H1 (cell line): ENCODE measurements around the gene ALK. TPM values are rescaled to one million over a fixed set of nuclear protein-coding genes. Genes with fewer than 3 reads are reported as not detected.

Experiments used
- CTCF ChIA-PET: fragments of 300-600 bp; sonication (Branson Sonifier 250); formaldehyde crosslinking; loops from one replicate; lab custom pipeline; 2021; ENCODE audit not compliant: partially characterized antibody; lab: Charles Lee
- POLR2A ChIA-PET: fragments of 300-600 bp; sonication (Branson Sonifier 250); formaldehyde crosslinking; loops from one replicate; lab custom pipeline; 2021; ENCODE audit warnings: inconsistent platforms; ENCODE audit not compliant: partially characterized antibody; lab: Charles Lee
- DNase-seq, 2 experiments: peaks; one replicate each; pipeline versions ENCODE4 v3.0.0 to v3.0.0-alpha.2; 2010 to 2022; ENCODE audit warnings: low spot score in 2 of 2, low read depth in 1 of 2, mixed read lengths in 1 of 2
- FAIRE-seq: peaks from 2 replicates; lab custom pipeline; 2011; peaks lifted over from hg19 to GRCh38; lab: Jason Lieb, UNC
- H2AFZ ChIP-seq: 2 replicates; pipeline ENCODE4 v1.8.1; 2012; ENCODE audit warnings: low read length, inconsistent platforms
- H2AK5ac ChIP-seq: 2 replicates; pipeline ENCODE4 v1.6.1; 2013; ENCODE audit warnings: low read depth, low read length
- H2BK120ac ChIP-seq: replicated peaks from 2 replicates; pipeline ENCODE3; 2013; ENCODE audit warnings: low read depth, low read length, inconsistent platforms
- H2BK12ac ChIP-seq: 2 replicates; pipeline ENCODE4 v1.6.1; 2013; ENCODE audit warnings: low read depth, low read length
- H2BK15ac ChIP-seq: 2 replicates; pipeline ENCODE4 v1.6.1; 2013; ENCODE audit warnings: low read length
- H2BK20ac ChIP-seq: 2 replicates; pipeline ENCODE4 v1.6.1; 2013; ENCODE audit warnings: low read length
- H2BK5ac ChIP-seq: 2 replicates; pipeline ENCODE4 v1.6.1; 2013; ENCODE audit warnings: low read depth, low read length
- H3K14ac ChIP-seq: 2 replicates; pipeline ENCODE4 v1.6.1; 2013; ENCODE audit warnings: inconsistent platforms; ENCODE audit not compliant: insufficient read length
- H3K18ac ChIP-seq: 2 replicates; pipeline ENCODE4 v1.6.1; 2013; ENCODE audit warnings: low read length; ENCODE audit errors: extremely low read depth
- H3K23ac ChIP-seq: 2 replicates; pipeline ENCODE4 v1.6.1; 2013; ENCODE audit warnings: inconsistent platforms; ENCODE audit not compliant: insufficient read length
- H3K23me2 ChIP-seq: 2 replicates; pipeline ENCODE4 v1.6.1; 2013; ENCODE audit warnings: low read depth, low read length
- H3K27ac ChIP-seq: 2 replicates; pipeline ENCODE4 v1.6.1; 2011; ENCODE audit warnings: low read depth, low read length, inconsistent platforms
- H3K27me3 ChIP-seq, 4 experiments: replicated peaks in 1 of 4; 1 replicate in 1 of 4; 2 replicates in 3 of 4; pipeline versions ENCODE4 v1.6.1 to v1.8.1; 2011 to 2013; ENCODE audit warnings: low read length in 3 of 4, mild to moderate bottlenecking in 3 of 4, inconsistent platforms in 2 of 4, mixed read lengths in 2 of 4, moderate library complexity in 1 of 4; ENCODE audit not compliant: control insufficient read depth in 3 of 4, insufficient read depth in 3 of 4; ENCODE audit errors: extremely low read depth in 1 of 4
- H3K36me3 ChIP-seq, 4 experiments: 2 replicates each; pipeline versions ENCODE4 v1.6.1 to v1.8.1; 2011 to 2013; ENCODE audit warnings: mild to moderate bottlenecking in 4 of 4, low read length in 3 of 4, moderate library complexity in 2 of 4, control low read depth in 1 of 4, inconsistent platforms in 1 of 4; ENCODE audit not compliant: insufficient read depth in 4 of 4, control insufficient read depth in 2 of 4
- H3K4ac ChIP-seq: replicated peaks from 2 replicates; pipeline ENCODE3; 2013; ENCODE audit warnings: low read length, low read depth, mixed read lengths, inconsistent platforms; ENCODE audit not compliant: insufficient read length
- H3K4me1 ChIP-seq, 4 experiments: replicated peaks in 1 of 4; 1 replicate in 1 of 4; 2 replicates in 3 of 4; pipeline versions ENCODE4 v1.6.1 to v1.8.1; 2011 to 2013; ENCODE audit warnings: low read length in 3 of 4, inconsistent platforms in 2 of 4, mixed read lengths in 1 of 4; ENCODE audit not compliant: insufficient read depth in 4 of 4, control insufficient read depth in 3 of 4
- H3K4me2 ChIP-seq, 2 experiments: 2 replicates each; pipeline versions ENCODE4 v1.6.1 to v1.8.1; 2011 to 2013; ENCODE audit warnings: low read depth in 2 of 2, low read length in 2 of 2, control low read depth in 1 of 2, inconsistent platforms in 1 of 2, mild to moderate bottlenecking in 1 of 2; ENCODE audit not compliant: insufficient read depth in 1 of 2
- H3K4me3 ChIP-seq, 4 experiments: fragments of 200-600, 300-600 bp in 1 of 4; sonication (generic), shearing (Covaris generic), sonication (Bioruptor Twin) in 1 of 4; 2 replicates each; pipeline versions ENCODE4 v1.5.1 to v1.8.1; 2011 to 2016; ENCODE audit warnings: low read length in 4 of 4, low read depth in 3 of 4, control low read depth in 2 of 4, inconsistent platforms in 2 of 4, mild to moderate bottlenecking in 2 of 4, mixed read lengths in 1 of 4, moderate library complexity in 1 of 4; ENCODE audit not compliant: insufficient read depth in 2 of 4; ENCODE audit errors: extremely low read depth in 1 of 4
- H3K56ac ChIP-seq: replicated peaks from 2 replicates; pipeline ENCODE3; 2013; ENCODE audit warnings: low read depth, mild to moderate bottlenecking, mixed read lengths, low read length, inconsistent platforms; ENCODE audit not compliant: insufficient read length
- H3K79me1 ChIP-seq: 2 replicates; pipeline ENCODE4 v1.6.1; 2013; ENCODE audit warnings: low read depth, low read length, control low read depth
- H3K79me2 ChIP-seq, 2 experiments: 2 replicates each; pipeline versions ENCODE4 v1.6.1 to v1.8.1; 2012 to 2013; ENCODE audit warnings: low read length in 2 of 2, mild to moderate bottlenecking in 2 of 2, inconsistent platforms in 1 of 2; ENCODE audit not compliant: insufficient read depth in 2 of 2, control insufficient read depth in 1 of 2
- H3K9ac ChIP-seq, 4 experiments: replicated peaks in 1 of 4; 1 replicate in 1 of 4; 2 replicates in 3 of 4; pipeline versions ENCODE4 v1.6.1 to v1.8.1; 2011 to 2013; ENCODE audit warnings: low read depth in 3 of 4, low read length in 3 of 4, control low read depth in 2 of 4, mild to moderate bottlenecking in 2 of 4, moderate library complexity in 2 of 4, inconsistent platforms in 1 of 4; ENCODE audit errors: extremely low read depth in 1 of 4
- H3K9me3 ChIP-seq, 2 experiments: 2 replicates each; pipeline versions ENCODE4 v1.6.1 to v1.8.1; 2012 to 2013; ENCODE audit warnings: mild to moderate bottlenecking in 2 of 2, moderate library complexity in 2 of 2, control low read depth in 1 of 2, inconsistent platforms in 1 of 2, low read depth in 1 of 2, low read length in 1 of 2, mixed read lengths in 1 of 2; ENCODE audit not compliant: insufficient read depth in 2 of 2
- H4K20me1 ChIP-seq, 2 experiments: replicated peaks in 1 of 2; 2 replicates each; pipeline versions ENCODE3 to v1.8.1; 2011 to 2013; ENCODE audit warnings: inconsistent platforms in 2 of 2, low read length in 2 of 2, mild to moderate bottlenecking in 1 of 2; ENCODE audit not compliant: insufficient read depth in 2 of 2, control insufficient read depth in 1 of 2
- H4K5ac ChIP-seq: 2 replicates; pipeline ENCODE4 v1.6.1; 2013; ENCODE audit warnings: low read length, low read depth, mixed read lengths, inconsistent platforms; ENCODE audit not compliant: insufficient read length
- H4K8ac ChIP-seq: 2 replicates; pipeline ENCODE4 v1.8.0; 2013; ENCODE audit warnings: mild to moderate bottlenecking, moderate library complexity, low read length, inconsistent platforms; ENCODE audit not compliant: insufficient read depth; ENCODE audit errors: extremely low read depth
- H4K91ac ChIP-seq: replicated peaks from 2 replicates; pipeline ENCODE3; 2013; ENCODE audit warnings: low read length, mixed read lengths, inconsistent platforms; ENCODE audit not compliant: insufficient read length
- BCL11A ChIP-seq, 2 experiments: IDR thresholded peaks; one replicate each; pipeline ENCODE4 v1.6.1; 2011; ENCODE audit warnings: low read depth in 2 of 2, low read length in 2 of 2, mild to moderate bottlenecking in 2 of 2
- EGR1 ChIP-seq: IDR thresholded peaks from 2 replicates; pipeline ENCODE4 v1.6.1; 2011; ENCODE audit warnings: low read depth, low read length, borderline replicate concordance
- NRF1 ChIP-seq: IDR thresholded peaks from 2 replicates; pipeline ENCODE4 v1.6.1; 2011; ENCODE audit warnings: mild to moderate bottlenecking, low read depth, low read length, improper control_type of control experiment
- POLR2AphosphoS5 ChIP-seq: IDR thresholded peaks from 2 replicates; pipeline ENCODE4 v1.6.1; 2011; ENCODE audit warnings: low read depth, low read length
- RBBP5 ChIP-seq: IDR thresholded peaks from 2 replicates; pipeline ENCODE4 v1.7.1; 2012; ENCODE audit warnings: low read depth, mild to moderate bottlenecking, inconsistent platforms, low read length, moderate library complexity, borderline replicate concordance
- RFX5 ChIP-seq: IDR thresholded peaks from 2 replicates; pipeline ENCODE4 v1.6.1; 2011; ENCODE audit warnings: low read depth, low read length, improper control_type of control experiment, borderline replicate concordance
- SRF ChIP-seq: IDR thresholded peaks from 2 replicates; pipeline ENCODE4 v1.6.1; 2011; ENCODE audit warnings: mild to moderate bottlenecking, low read depth, low read length, moderate library complexity
- YY1 ChIP-seq: IDR thresholded peaks from 2 replicates; pipeline ENCODE4 v1.6.1; 2011; ENCODE audit warnings: low read depth, mild to moderate bottlenecking, low read length
- WGBS, 2 experiments: shearing (Covaris generic) in 1 of 2; methylation state at CpG; one replicate each; pipeline versions ENCODE4 v1.1.6 to v1.1.7; 2013 to 2015; ENCODE audit warnings: low lambda C conversion rate in 2 of 2, mixed read lengths in 2 of 2, inconsistent platforms in 1 of 2, low coverage in 1 of 2, missing lambda C conversion rate in 1 of 2; ENCODE audit not compliant: insufficient replicate concordance in 2 of 2, insufficient coverage in 1 of 2, insufficient read length in 1 of 2; ENCODE audit errors: extremely low coverage in 1 of 2, missing lambda C conversion rate in 1 of 2; 5-methylcytosine and 5-hydroxymethylcytosine counted together
- polyA plus RNA-seq, 7 experiments: library from polyadenylated mRNA; depleted of rRNA in 3 of 7; stranded (reverse) in 5 of 7; unstranded in 2 of 7; fragments of >200 nt in 5 of 7; fragments of 200-250 nt in 2 of 7; gene quantifications; 1 replicate in 5 of 7; 2 replicates in 1 of 7; 4 replicates in 1 of 7; pipeline versions ENCODE4 v1.2.1 to v1.2.3, GENCODE V29; 2011 to 2013; ENCODE audit warnings: missing spikeins in 2 of 7, mixed read lengths in 2 of 7
- total RNA-seq: library from RNA; stranded (reverse); fragmentation: NEBNext Ultra II Directional; extraction: Animal tissue kit (Norgen Biotek cat#: 25700); gene quantifications from 2 replicates; pipeline ENCODE4 v1.2.1, GENCODE V29; 2021
- TF ChIP-seq, protein P1 (sequence below): IDR thresholded peaks from 2 replicates; pipeline ENCODE4 v1.6.1; 2012; ENCODE audit warnings: inconsistent platforms

The ALK gene
- total and polyA plus RNA-seq, 2 of the 8 experiments (the other 6 are each of a cell fraction or from before 2014, with no cell fraction given): 0.02 to 0.09 TPM

DNA sequence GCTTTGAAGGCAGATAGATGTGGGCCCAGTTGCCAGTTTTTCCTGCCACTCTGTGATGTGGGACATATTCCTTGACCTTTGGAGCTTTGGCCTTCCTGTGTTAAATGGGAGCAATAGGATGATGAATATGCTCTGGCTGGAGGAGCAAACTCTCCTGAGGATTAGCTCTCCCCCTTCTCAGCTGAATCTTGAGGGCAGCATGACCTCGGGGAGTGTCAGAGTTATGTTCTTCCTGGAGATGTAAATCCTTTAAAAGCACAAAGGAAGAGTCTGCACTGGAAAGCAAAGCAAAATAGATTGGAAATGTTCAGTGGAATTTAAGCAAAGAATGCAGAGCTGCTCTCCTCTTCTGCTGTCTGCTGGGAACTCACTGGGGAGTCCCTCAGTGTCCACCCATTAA is 160.1 kb downstream of the ALK start:
- H2AFZ ChIP-seq: no peak overlapping the region
- no peak overlapping the region for H4K5ac ChIP-seq
- no peak overlapping the region for H2AK5ac ChIP-seq
- H3K18ac ChIP-seq: no peak overlapping the region
- no peaks in the 10 kb centered on the region for H3K23me2 ChIP-seq
- no peak overlapping the region for H3K4ac ChIP-seq
- H3K27me3 ChIP-seq: peaks cover 0 to 2% (median 0%) of the 10 kb centered on the region in 4 experiments; a peak in 3 of 7 replicates
- H3K36me3 ChIP-seq: no peaks in the 10 kb centered on the region
- CTCF ChIA-PET: interaction anchor here (0.6 to 1.3 kb wide), 4 partner anchors 56 to 523 kb away, joined by 3 to 5 read pairs (median 3); no protein-coding TSS in a partner anchor
- H2BK5ac ChIP-seq: no peak overlapping the region
- H3K23ac ChIP-seq: no peak overlapping the region
- H4K91ac ChIP-seq: no peak overlapping the region
- no peak overlapping the region for H3K9ac ChIP-seq
- no peak overlapping the region for H3K4me3 ChIP-seq
- H3K79me1 ChIP-seq: no peaks in the 10 kb centered on the region
- H2BK12ac ChIP-seq: no peak overlapping the region
- H2BK120ac ChIP-seq: no peak overlapping the region
- no peak for FAIRE-seq
- POLR2A ChIA-PET: no interaction called here
- H3K27ac ChIP-seq: no peak overlapping the region
- no peaks in the 10 kb centered on the region for H3K79me2 ChIP-seq
- H3K4me2 ChIP-seq: no peak overlapping the region
- H4K20me1 ChIP-seq: no peaks in the 10 kb centered on the region
- H3K4me1 ChIP-seq: no peaks in the 10 kb centered on the region
- H3K9me3 ChIP-seq: no peaks in the 10 kb centered on the region
- 100% methylated on average over 1 of the region's 1 CpG; no CpG with 5 or more reads in 1 of the 2 experiments for WGBS, 2 experiments
- no peak overlapping the region for H2BK15ac ChIP-seq
- H2BK20ac ChIP-seq: no peak overlapping the region
- no peak overlapping the region for H3K56ac ChIP-seq
- no peak for DNase-seq
- no peak overlapping the region for H4K8ac ChIP-seq
- TF ChIP-seq, protein P1, sequence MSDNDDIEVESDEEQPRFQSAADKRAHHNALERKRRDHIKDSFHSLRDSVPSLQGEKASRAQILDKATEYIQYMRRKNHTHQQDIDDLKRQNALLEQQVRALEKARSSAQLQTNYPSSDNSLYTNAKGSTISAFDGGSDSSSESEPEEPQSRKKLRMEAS: no peak
- no peak for TF ChIP-seq SRF
- TF ChIP-seq RBBP5: no peak
- no peak for TF ChIP-seq POLR2AphosphoS5
- no peak for TF ChIP-seq EGR1
- no peak for TF ChIP-seq RFX5
- no peak for TF ChIP-seq YY1
- TF ChIP-seq NRF1: no peak
- no peak for TF ChIP-seq BCL11A (IDR thresholded peaks at IDR 0.05; ENCODE audit: low read depth in 2 of 2, low read length in 2 of 2)
- TF ChIP-seq, all 59 proteins: peak for 0
- no peak overlapping the region for H3K14ac ChIP-seq
